GM20431 (cell line): ENCODE results near the gene ROCK1.

Experiments used
- in situ Hi-C: fragments of 300-500 bp; cut with MseI, MboI; formaldehyde crosslinking; loops from one replicate; pipeline ENCODE4 v1.15.0; 2020; ENCODE audit warnings: low sequenced_read_pairs; ENCODE audit not compliant: unreplicated experiment

ROCK1 gene

DNA sequence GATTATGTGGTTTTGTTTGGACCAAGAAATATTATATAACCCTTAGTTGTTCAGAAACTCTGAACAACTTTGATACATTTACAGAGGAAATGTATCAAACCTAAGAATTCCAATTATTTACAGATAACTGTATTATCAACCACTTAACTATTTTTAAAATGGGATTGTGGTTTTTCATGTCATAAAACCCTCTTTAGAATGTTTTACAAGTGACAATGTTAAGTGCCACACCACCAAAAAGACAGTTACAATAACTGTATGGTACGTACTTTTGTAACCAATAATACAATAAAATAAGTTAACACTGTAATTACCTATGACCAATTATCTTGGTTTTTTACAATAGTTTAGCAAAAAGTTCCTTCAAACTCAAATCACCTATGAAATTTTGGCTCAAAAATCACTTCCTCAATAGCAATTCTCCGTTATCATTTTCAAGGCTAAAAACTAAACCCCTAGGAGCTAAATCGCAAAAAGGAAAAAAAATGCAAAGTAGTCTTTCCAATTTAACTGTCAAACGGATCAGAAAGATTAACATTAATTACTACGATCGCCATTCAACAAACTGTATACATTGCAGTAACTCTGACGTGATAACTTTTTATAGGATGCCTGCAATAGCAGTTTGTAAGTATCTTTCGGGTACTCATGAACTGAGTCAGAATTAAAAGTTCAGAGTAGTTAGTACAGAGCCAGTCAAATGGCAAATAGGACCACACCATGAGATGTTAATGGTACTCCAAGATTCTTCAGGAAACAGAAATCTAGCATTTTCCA is 1.5 kb downstream of the ROCK1 start:
- in situ Hi-C loops, result no loop called here

- in situ Hi-C loops, result no loop called here
Measured at GRCh38 chr18:21105936-21106335, 5.7 kb downstream of the ROCK1 start.

GRCh38 chr18:21101172-21101571 is 10.4 kb downstream of the ROCK1 start:
- in situ Hi-C loops, result no loop called here

- in situ Hi-C loops, result no loop called here
Measured at GRCh38 chr18:21100678-21101077, 10.9 kb downstream of the ROCK1 start.

DNA sequence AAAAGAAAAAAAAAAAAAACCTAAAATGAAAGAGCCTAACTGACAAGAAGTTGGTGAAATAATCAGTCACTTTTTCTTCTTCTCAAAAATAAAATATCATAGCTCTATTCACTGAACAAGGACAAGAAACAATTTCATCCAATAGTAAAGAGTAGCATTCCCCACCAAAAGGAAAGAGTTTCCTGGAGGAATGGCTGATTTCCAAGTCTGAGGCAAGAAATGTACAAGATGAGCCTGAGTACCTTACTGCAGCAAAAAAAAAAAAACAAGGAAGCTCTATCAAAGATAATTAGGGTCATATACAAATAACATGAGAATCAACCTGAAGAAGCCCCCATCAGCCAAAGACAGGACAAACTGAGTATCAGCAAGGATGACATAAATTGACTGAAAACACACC is 11.5 kb downstream of the ROCK1 start:
- in situ Hi-C loops, result no loop called here

DNA sequence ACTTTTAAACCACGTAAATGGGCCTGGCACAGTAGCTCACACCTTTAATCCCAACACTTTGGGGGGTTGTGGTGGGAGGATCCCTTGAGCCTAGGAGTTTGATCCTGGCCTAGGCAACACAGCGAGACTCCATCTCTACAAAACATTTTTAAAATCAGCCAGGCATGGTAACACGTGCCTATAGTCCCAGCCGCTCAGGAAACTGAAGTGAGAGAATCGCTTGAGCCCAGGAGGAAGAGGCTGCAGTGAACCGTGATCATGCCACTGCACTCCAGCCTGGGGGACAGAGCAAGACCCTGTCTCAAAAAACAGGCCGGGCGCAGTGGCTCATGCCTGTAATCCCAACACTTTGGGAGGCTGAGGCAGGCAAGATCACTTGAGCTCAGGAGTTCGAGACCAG is 12.2 kb downstream of the ROCK1 start:
- in situ Hi-C loops, result no loop called here

- in situ Hi-C loops, result no loop called here
Measured at GRCh38 chr18:21096760-21097159, 14.9 kb downstream of the ROCK1 start.

DNA sequence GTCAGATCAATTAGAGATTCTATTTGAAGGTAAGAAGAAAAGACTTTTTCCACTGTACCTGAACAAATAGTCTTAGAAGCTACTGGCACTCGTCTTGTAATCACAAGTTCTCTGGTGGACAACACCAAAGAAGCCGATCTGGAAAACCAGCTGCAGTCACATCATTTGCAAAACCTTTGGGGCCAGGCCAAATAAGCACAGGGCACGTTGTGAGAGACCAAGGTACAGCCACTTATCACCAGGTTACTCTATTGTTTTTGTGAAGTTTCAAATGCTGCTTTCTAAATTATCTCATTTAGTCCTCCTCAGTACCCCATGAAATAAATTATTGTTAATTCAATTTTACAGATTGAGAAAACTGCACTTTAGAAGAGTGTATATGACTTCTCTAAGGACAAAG is 18.5 kb downstream of the ROCK1 start:
- in situ Hi-C loops, result no loop called here

- in situ Hi-C loops, result no loop called here
Measured at GRCh38 chr18:21090680-21091079, 20.9 kb downstream of the ROCK1 start.

- in situ Hi-C loops, result no loop called here
Measured at GRCh38 chr18:21085579-21086166, 25.9 kb downstream of the ROCK1 start.

DNA sequence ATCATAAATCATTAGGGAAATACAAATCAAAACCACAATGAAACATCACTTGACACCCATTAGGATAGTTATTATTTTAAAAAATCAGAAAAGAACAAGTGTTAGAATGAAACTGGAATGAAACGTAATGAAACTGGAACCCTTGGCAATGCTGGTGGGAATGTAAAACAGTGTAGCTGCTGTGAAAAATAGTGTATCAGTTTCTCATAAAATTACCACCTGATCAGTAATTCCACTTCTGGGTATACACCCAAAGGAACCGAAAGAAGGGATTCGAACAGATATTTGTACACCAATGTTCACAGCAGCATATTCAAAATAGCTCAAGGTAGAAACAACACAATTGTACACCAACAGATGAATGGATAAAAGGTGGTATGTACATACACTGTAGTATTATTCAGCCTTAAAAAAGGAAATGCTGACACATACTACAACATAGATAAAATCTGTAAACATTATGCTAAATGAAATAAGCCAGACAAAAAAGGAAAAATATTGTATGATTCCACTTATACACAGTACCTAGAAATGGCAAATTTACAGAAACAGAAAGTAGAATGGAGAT is 27.0 kb downstream of the ROCK1 start:
- in situ Hi-C loops, result no loop called here

DNA sequence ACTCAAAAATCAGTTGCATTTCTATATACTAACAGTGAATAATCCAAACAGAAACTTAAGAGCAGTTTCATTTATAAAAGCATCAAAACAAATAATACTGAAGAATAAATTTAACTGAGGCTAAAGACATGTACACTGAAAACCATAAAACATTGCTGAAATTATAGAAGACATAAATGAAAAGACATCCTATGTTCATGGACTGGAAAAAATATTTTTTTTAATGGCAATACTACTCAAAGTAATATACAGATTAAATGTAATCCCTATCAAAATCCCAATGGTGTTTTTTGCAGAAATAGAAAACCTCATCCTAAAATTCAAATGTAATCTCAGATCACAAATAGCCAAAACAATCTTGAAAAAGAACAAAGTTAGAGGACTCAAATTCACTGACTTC is 28.6 kb downstream of the ROCK1 start:
- in situ Hi-C loops, result no loop called here

DNA sequence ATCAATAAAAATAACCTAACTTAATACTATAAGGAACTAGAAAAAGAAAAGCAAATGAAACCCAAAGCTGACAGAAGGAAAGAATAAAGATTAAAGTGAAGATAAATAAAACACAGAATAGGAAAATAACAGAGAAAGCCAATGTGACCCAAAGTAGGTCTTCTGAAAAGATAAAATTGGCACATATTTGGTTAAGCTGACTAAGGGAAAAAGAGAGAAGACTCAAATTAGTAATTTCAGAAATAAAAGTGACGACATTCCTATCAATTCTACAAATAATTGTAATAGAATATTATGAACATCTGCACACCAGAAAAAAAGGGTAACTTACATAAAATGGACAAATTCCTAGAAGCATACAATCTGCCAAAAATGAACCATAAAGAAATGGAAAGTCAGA is 30.2 kb downstream of the ROCK1 start:
- in situ Hi-C loops, result no loop called here

- in situ Hi-C loops, result no loop called here
Measured at GRCh38 chr18:21080576-21080975, 31.0 kb downstream of the ROCK1 start.

- in situ Hi-C loops, result no loop called here
Measured at GRCh38 chr18:21074336-21075323, 37.0 kb downstream of the ROCK1 start.

GRCh38 chr18:21073180-21073579 is 38.4 kb downstream of the ROCK1 start:
- in situ Hi-C loops, result no loop called here

- in situ Hi-C loops, result no loop called here
Measured at GRCh38 chr18:21071071-21071470, 40.5 kb downstream of the ROCK1 start.

DNA sequence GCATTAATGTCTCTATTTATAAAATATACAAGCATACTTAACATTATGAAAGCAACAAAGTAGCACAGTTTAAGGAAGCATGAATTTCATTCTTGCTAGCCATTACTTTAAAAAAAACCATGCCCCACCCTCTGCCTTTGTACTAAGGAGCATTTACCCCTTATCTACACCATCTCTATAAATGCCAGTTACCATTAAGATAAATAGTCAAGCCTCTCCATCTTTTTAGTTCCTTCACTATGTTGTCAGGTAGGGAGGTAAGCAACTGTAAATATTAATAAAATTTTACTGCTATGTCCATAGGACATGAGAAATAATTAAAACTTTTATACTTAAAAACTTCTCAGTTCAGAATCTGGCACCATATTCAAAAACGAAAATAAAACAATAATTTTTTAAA is 42.1 kb downstream of the ROCK1 start:
- in situ Hi-C loops, result no loop called here

DNA sequence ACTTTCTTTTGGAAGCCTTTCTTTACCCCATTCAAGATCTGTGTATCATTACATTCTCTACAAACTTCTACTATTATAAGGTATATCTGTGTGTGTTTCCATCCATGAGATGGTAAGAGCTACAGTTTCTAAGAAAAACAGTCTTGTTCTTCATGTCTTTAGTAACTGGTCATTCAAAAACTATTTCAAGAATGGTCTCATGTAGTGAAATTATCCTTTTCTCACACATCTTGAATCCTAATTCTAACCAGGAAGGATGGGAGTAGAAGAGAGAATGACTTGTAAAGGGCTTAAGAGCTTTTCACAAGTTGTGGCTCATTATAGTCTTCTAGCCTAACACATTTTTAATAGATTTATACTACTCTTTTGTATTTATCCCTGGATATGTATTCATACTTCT is 47.3 kb downstream of the ROCK1 start:
- in situ Hi-C loops, result no loop called here

GRCh38 chr18:21063011-21063410 is 48.6 kb downstream of the ROCK1 start:
- in situ Hi-C loops, result no loop called here
